Stimulated activated CD4-positive, alpha-beta T cell treated with anti-CD3 and anti-CD28 coated beads, Interleukin-15, amount 100 ng/mL, for 1 hour (primary cell): Measurements from ENCODE around the gene CCDC200.
"Not testable (repeated sequence)": the region's sequence is repeated elsewhere in the genome, so short reads cannot be mapped to it uniquely, and the experiment has no call there.

Experiments used
- DNase-seq, 2 donors: peaks; one replicate each; pipeline ENCODE4 v3.0.0-alpha.2; 2020; ENCODE audit warnings: low read depth in 1 of 2, low spot score in 1 of 2

CCDC200 gene

GRCh38 chr17:43216762-43217613, 11.4 kb downstream of the CCDC200 start:
- DNase-seq, result no peak

DNA sequence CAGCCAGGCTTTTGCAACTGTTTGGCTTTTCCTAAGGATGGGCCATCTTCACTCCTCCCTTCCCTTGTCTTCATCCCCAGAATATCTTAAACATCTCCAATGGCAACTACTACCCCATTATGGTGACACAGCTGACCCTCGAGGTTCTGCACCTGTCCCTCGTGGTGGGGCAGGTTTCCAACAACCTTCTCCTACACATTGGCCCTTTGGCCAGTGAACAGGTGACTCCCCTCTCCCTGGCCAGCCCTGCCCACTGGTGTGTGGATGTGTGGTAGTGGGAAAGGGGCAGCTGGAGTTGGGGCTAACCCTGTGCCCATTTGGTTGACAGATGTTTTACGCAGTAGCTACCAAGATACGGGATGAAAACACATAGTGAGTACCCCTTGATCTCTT, 12.1 kb downstream of the CCDC200 start:
- no peak for DNase-seq

GRCh38 chr17:43215341-43215740, 13.1 kb downstream of the CCDC200 start:
- no peak for DNase-seq

DNA sequence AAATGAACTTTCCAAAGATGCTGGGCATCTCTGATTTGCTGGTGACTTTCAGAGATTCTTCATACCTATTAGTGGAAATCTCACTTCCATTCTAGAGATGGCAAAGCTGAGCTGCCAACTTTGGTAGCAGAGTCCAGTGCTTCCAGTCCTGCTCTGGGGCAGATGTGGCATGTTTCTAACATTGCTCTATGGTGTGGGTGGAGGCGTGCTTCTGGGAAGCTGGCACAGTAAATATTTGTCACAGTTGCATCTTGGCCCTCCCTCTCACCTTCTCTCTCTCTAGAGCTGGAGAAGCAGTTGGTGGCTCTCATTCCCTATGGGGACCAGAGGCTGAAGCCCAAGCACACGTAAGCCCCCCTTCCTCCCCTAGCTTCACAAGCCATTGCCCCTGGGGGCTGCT, 14.9 kb downstream of the CCDC200 start:
- DNase-seq, result no peak

- DNase-seq, result no peak
Observed at GRCh38 chr17:43212641-43213490, 15.6 kb downstream of the CCDC200 start.

DNA sequence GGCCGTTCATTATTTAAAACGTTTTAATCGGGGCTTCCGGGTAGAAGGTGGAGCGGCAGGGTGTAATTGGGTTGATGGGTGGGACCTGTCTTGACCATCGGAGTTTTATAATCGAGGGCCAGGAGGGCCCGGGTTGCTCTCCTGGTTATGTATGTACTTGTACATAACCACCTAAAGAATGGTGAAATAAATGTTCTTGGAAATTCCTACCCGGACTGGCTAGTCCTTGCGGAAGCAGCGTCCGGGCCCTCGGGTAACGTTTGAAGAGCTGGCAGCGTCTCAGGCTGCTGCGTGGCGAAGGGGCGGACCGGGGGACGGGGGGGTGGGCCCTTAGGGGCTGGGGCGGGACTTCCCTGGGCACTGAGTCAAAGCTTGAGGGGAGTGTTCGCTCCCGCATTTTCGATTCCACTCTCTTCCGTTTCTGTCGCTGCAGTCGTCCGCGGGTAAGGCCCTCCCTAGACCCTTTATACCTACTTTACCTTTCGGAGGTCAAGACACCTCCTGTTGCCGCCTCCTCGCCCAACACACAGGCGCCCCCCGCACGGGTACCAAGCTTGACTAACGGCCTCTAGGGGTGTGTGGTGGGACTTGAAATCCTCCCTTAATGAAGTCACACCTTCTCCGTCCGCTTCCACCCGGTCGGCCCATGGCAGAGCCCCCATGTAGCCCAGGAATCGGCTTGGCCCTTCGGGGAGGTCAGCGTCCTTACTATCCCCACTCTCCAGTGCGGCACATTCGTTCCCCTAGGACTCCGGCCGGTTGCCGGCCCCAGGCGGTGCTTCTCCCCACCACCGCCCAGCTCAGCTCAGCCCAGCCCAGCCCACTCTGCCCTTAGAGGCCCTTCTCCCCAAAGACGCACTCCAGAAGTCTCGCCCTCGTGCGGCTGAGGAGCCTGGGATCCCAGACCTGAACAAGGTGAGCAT, 16.7 kb downstream of the CCDC200 start, which contains the start of gene TMEM106A:
TSS of gene TMEM106A (plus strand) at position 396 of the 923 bp plus-strand sequence. CDS start 1,167 bp downstream, outside the sequence.
- DNase-seq, result peak; percentile 57 to 61

GRCh38 chr17:43211123-43211479, 17.3 kb downstream of the CCDC200 start:
- no peak for DNase-seq

- DNase-seq, result no peak
Observed at GRCh38 chr17:43210576-43210975, 17.8 kb downstream of the CCDC200 start.

DNA sequence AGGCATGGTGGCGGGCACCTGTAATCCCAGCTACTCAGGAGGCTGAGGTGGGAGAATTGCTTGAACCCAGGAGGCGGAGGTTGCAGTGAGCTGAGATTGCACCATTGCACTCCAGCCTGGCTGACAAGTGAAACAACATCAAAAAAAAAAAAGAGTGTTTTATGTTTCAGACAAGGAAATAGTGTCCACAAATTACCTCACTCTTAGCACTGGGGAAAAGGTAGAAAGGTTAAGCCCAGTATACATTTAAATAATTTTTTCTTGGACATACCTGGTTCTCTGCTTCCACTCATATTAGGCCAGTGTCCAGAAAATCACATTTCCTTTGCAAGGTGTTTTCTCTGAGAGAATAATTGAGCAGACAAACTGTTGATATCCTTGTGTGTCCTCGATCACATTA, 25.4 kb downstream of the CCDC200 start:
- not testable (repeated sequence) for DNase-seq

DNA sequence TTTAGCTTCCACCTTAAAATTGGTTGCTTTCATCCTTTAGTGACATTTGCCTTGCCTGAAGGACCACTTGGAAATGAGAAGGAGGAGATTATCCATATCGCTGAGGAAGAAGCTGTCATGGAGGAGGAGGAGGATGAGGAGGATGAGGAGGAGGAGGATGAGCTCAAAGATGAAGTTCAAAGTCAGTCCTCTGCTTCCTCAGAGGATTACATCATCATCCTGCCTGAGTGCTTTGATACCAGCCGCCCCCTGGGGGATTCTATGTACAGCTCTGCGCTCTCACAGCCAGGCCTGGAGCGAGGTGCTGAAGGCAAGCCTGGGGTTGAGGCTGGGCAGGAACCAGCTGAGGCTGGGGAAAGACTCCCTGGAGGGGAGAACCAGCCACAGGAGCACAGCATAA, 28.3 kb downstream of the CCDC200 start:
- no peak for DNase-seq

- DNase-seq, result no peak
Observed at GRCh38 chr17:43199633-43200032, 28.8 kb downstream of the CCDC200 start.

DNA sequence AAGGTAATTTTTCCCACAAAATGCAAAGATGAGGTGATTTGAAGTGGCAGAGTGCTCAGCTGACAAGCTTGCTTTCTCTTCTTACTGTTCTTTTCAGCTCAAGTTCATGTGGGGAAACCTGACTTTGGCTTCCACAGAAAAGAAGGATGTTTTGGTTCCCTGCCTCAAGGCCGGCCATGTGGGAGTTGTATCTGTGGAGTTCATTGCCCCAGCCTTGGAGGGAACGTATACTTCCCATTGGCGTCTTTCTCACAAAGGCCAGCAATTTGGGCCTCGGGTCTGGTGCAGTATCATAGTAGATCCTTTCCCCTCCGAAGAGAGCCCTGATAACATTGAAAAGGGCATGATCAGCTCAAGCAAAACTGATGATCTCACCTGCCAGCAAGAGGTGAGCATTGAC, 35.2 kb downstream of the CCDC200 start:
- DNase-seq, result no peak

DNA sequence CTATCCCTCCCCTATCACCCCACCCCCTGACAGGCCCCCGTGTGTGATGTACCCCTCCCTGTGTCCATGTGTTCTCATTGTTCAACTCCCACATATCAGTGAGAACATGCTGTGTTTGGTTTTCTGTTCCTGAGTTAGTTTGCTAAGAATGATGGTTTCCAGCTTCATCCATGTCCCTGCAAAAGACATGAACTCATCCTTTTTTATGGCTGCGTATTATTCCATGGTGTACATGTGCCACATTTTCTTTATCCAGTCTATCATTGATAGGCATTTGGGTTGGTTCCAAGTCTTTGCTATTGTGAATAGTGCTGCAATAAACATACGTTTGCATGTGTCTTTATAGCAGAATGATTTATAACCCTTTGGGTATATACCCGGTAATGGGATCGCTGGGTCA, 41.8 kb downstream of the CCDC200 start:
- not testable (repeated sequence) for DNase-seq

GRCh38 chr17:43183921-43184320, 44.5 kb downstream of the CCDC200 start:
- no peak for DNase-seq

DNA sequence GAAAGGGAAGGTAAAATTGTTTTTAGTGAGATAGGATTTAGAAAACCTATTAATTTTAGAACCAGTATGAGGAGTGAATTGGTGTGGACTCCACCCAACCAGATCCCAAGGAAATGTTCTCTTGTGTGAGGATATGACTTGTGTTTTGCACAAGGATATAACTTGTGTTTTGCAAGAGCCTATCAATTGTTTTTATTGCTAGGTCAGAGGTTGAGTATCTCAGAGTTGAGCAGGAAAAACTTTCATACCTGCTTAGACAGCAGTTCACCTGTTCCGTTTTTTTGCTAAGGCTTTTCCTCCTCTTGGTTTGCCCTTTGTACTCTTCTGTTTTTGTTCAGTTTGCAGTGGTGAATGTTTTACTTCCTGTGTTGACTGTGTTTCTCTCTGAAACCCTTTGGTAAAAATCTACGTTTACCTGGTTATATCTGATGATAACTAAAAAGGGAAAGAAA, 52.3 kb downstream of the CCDC200 start:
- no peak for DNase-seq

DNA sequence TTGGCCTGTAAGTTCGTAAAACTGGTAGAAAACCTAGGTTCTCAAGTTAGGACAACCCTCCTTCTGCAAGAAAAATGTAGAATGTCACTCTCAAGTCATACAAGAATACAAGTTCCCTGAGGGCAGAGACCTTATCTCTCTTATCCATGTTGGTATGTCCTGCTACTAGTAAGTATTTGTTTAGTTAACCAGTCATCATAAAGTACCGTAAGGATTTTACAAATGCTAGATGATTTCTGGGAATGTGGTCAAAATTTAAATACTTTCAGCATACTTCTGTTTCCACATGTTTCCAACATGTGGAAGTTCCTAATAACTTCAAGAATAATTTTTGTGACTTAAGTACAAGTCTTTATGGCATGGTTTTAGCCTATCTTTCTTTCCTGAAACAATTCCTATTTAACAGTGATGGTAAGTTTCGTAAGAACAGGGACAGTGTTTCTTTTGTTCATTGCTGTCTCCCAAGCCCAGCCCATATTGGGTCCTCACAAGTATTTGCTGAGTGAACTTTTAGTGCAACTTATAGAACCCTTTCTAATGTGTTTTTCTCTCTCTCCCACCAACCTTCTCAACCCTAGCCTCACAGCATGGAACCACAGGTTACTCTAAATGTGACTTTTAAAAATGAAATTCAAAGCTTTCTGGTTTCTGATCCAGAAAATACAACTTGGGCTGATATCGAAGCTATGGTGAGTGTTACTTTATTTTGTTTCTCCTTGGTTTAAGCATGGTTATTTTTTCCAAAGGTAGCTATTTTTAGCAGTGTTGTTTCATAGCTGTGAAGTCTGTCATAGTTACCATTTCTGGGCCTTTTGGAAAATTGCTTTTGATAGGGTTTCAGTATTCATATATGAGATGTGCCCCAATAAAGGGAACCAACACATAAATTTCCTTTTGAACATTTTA, 53.0 kb downstream of the CCDC200 start:
- no peak for DNase-seq

DNA sequence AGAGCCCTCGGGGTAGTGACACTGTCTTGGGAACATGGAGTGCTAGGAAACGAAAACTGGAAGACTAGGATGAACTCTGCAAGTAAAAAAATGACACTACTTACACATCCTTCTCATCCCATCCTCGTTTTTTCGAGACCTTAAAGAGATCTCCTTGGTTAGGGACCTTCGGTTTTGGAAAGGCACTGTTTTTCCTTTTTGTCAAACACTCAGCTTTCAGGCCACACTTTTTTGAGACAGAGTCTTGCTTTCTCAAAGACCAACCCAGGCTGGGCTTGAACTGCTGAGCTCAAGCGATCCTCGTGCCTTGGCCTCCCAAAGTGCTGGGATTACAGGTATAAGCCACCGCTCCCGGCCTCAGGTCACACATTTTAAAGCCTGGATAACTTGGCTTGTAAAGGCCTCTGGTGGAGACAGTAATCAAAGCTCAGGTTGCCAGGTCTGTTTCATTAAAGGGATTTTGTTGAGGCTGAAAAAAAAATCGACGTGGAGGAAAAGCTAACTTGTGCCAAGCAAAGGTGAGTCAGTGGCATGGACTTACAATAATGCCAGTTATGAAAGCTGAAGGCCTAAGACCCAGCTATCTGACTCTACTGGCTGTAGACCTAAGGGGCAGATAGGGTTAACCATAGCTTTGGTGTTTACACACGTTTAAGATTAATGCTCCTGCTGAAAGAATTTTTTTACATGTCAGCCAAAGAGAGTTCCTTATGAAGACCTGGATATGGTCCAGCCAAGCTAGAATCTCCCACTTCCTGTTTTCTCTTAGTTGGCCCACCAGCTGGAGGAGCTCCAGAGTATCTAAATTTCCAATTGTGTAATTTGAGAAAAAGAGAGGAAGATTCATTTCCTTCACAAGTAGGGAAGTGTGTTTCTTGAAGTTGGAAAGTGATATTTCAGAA, 56.6 kb downstream of the CCDC200 start:
- DNase-seq, result no peak
